Neural progenitor cell (in vitro differentiated cells): ENCODE measurements around the gene MICALL2.

ENCODE experiments used
- EZH2 ChIP-seq: fragments of 200-600 bp; sonication (generic); IDR thresholded peaks from 2 replicates; pipeline ENCODE4 v1.6.1; 2017; ENCODE audit warnings: antibody characterized with exemption, mild to moderate bottlenecking, moderate library complexity
- EZH2phosphoT487 ChIP-seq: fragments of 200-600 bp; sonication (generic); IDR thresholded peaks from 2 replicates; pipeline ENCODE4 v1.6.1; 2017; ENCODE audit warnings: antibody characterized with exemption
- TF ChIP-seq, protein P1 (sequence below): fragments of 200-600 bp; sonication (generic); IDR thresholded peaks from 2 replicates; pipeline ENCODE4 v1.5.1; 2017; ENCODE audit warnings: antibody characterized with exemption, mild to moderate bottlenecking

DNA sequence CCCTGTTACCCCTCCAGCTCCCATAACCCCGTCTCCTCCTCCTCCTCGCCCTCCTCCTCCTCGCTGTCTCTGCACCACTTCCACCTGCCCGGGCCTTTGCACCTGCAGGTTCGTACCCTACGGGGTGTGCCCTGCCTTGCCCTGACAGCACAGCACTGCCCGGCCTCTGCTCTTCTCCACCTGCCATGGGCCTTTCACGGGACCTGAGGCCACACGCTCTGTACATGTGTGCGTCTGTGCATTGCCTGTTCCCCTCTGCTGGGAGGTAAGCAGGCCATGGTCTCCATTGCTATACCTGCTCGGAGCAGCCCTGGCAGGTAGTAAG is 40.0 kb downstream of the MICALL2 start:
- TF ChIP-seq, protein P1, sequence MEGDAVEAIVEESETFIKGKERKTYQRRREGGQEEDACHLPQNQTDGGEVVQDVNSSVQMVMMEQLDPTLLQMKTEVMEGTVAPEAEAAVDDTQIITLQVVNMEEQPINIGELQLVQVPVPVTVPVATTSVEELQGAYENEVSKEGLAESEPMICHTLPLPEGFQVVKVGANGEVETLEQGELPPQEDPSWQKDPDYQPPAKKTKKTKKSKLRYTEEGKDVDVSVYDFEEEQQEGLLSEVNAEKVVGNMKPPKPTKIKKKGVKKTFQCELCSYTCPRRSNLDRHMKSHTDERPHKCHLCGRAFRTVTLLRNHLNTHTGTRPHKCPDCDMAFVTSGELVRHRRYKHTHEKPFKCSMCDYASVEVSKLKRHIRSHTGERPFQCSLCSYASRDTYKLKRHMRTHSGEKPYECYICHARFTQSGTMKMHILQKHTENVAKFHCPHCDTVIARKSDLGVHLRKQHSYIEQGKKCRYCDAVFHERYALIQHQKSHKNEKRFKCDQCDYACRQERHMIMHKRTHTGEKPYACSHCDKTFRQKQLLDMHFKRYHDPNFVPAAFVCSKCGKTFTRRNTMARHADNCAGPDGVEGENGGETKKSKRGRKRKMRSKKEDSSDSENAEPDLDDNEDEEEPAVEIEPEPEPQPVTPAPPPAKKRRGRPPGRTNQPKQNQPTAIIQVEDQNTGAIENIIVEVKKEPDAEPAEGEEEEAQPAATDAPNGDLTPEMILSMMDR = no peak
- TF ChIP-seq EZH2 (no peak), EZH2phosphoT487 (no peak)
